ENCODE results near the gene RERG. TPM values are rescaled to one million over a fixed set of nuclear protein-coding genes. Genes with fewer than 3 reads are reported as not detected.

The RERG gene
- total RNA-seq, 2 experiments from 2014 or later = not detected

GRCh38 chr12:15184484-15184883 is 36.7 kb downstream of the RERG start:
- ATAC-seq (ENCODE audit: poor library complexity) (no peak), DNase-seq (no peak)
- CTCF ChIA-PET = no interaction called here
- H3K4me3 Mint-ChIP-seq = no peak overlapping the region
- Histone ChIP-seq H3K4me1 (ENCODE audit: insufficient read depth, low read length) (no peaks in the 10 kb centered on the region), H3K4me3 (ENCODE audit: low read length) (no peak overlapping the region), H3K27ac (ENCODE audit: low read depth in 1 of 2, low read length in 2 of 2) (no peak overlapping the region), H3K27me3 (ENCODE audit: control insufficient read depth in 1 of 2, insufficient read depth in 2 of 2, low read length in 2 of 2) (peaks cover 0 to 3% of the 10 kb centered on the region in 2 experiments), H3K9me3 (ENCODE audit: control insufficient read depth in 1 of 2, insufficient read depth in 1 of 2, low read length in 2 of 2) (no peaks in the 10 kb centered on the region), H3K36me3 (ENCODE audit: insufficient read depth, low read length) (no peaks in the 10 kb centered on the region)
- peaks cover 8% of the 10 kb centered on the region for H3K27me3 Mint-ChIP-seq
- H3K4me1 Mint-ChIP-seq (ENCODE audit: low read depth) = no peaks in the 10 kb centered on the region
- POLR2A ChIA-PET = no interaction called here
- H3K27ac Mint-ChIP-seq = no peak overlapping the region
- TF ChIP-seq, protein P1, sequence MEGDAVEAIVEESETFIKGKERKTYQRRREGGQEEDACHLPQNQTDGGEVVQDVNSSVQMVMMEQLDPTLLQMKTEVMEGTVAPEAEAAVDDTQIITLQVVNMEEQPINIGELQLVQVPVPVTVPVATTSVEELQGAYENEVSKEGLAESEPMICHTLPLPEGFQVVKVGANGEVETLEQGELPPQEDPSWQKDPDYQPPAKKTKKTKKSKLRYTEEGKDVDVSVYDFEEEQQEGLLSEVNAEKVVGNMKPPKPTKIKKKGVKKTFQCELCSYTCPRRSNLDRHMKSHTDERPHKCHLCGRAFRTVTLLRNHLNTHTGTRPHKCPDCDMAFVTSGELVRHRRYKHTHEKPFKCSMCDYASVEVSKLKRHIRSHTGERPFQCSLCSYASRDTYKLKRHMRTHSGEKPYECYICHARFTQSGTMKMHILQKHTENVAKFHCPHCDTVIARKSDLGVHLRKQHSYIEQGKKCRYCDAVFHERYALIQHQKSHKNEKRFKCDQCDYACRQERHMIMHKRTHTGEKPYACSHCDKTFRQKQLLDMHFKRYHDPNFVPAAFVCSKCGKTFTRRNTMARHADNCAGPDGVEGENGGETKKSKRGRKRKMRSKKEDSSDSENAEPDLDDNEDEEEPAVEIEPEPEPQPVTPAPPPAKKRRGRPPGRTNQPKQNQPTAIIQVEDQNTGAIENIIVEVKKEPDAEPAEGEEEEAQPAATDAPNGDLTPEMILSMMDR (IDR thresholded peaks at IDR 0.05) = no peak
- no peaks in the 10 kb centered on the region for H3K36me3 Mint-ChIP-seq (ENCODE audit: low read depth)
- intact Hi-C loops (cut with DNase I, micrococcal nuclease) = no loop called here
- no peaks in the 10 kb centered on the region for H3K9me3 Mint-ChIP-seq

DNA sequence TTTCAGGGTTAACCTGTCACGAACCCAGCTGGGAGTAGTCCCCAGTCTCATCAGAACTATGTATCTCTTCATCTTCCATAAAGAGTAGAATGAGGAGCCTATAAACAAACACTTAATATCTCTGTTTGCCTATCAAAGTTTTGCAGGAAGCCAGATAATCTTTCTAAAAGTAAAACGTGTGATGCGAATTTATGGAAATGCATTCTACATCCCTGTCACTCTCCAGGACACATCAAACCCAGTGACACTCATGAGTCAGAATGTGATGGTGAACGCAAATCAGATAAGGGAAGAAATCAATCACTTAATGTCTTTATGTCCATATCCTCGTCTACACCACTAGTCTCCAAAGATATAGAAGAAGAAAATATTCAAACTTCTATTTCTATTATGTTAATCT is 37.4 kb downstream of the RERG start:
- ATAC-seq (ENCODE audit: poor library complexity) = no peak
- Histone ChIP-seq H3K9me3 (ENCODE audit: control insufficient read depth in 1 of 2, insufficient read depth in 1 of 2, low read length in 2 of 2) (no peaks in the 10 kb centered on the region), H3K36me3 (ENCODE audit: insufficient read depth, low read length) (no peaks in the 10 kb centered on the region), H3K27me3 (ENCODE audit: control insufficient read depth in 1 of 2, insufficient read depth in 2 of 2, low read length in 2 of 2) (peaks cover 0 to 3% of the 10 kb centered on the region in 2 experiments), H3K27ac (ENCODE audit: low read depth in 1 of 2, low read length in 2 of 2) (no peak overlapping the region), H3K4me3 (ENCODE audit: low read length) (no peak overlapping the region), H3K4me1 (ENCODE audit: insufficient read depth, low read length) (no peaks in the 10 kb centered on the region)
- ChIA-PET CTCF (no interaction called here), POLR2A (no interaction called here)
- Mint-ChIP-seq H3K36me3 (ENCODE audit: low read depth) (no peaks in the 10 kb centered on the region), H3K9me3 (no peaks in the 10 kb centered on the region), H3K27me3 (peaks cover 8% of the 10 kb centered on the region), H3K4me1 (ENCODE audit: low read depth) (no peaks in the 10 kb centered on the region), H3K4me3 (no peak overlapping the region), H3K27ac (no peak overlapping the region)
- TF ChIP-seq, protein P1 (IDR thresholded peaks at IDR 0.05) = no peak
- intact Hi-C loops (cut with DNase I, micrococcal nuclease) = no loop called here
- DNase-seq = no peak

GRCh38 chr12:15181017-15181683 is 40.1 kb downstream of the RERG start:
- Mint-ChIP-seq H3K4me1 (ENCODE audit: low read depth) (no peaks in the 10 kb centered on the region), H3K27me3 (peaks cover 18% of the 10 kb centered on the region), H3K4me3 (no peak overlapping the region), H3K9me3 (no peaks in the 10 kb centered on the region), H3K36me3 (ENCODE audit: low read depth) (no peaks in the 10 kb centered on the region), H3K27ac (no peak overlapping the region)
- ATAC-seq (ENCODE audit: poor library complexity) (no peak), DNase-seq (no peak)
- no peaks in the 10 kb centered on the region for H3K4me1 ChIP-seq (ENCODE audit: insufficient read depth, low read length)
- no peak overlapping the region for H3K4me3 ChIP-seq (ENCODE audit: low read length)
- POLR2A ChIA-PET = no interaction called here
- no peak overlapping the region for H3K27ac ChIP-seq (ENCODE audit: low read depth in 1 of 2, low read length in 2 of 2)
- H3K27me3 ChIP-seq (ENCODE audit: control insufficient read depth in 1 of 2, insufficient read depth in 2 of 2, low read length in 2 of 2) = peaks cover 0 to 6% of the 10 kb centered on the region in 2 experiments
- intact Hi-C loops (cut with DNase I, micrococcal nuclease) = no loop called here
- no peaks in the 10 kb centered on the region for H3K9me3 ChIP-seq (ENCODE audit: control insufficient read depth in 1 of 2, insufficient read depth in 1 of 2, low read length in 2 of 2)
- TF ChIP-seq, protein P1 (IDR thresholded peaks at IDR 0.05) = no peak
- H3K36me3 ChIP-seq (ENCODE audit: insufficient read depth, low read length) = no peaks in the 10 kb centered on the region
- CTCF ChIA-PET = no interaction called here

Data from CD4-positive, alpha-beta T cell (primary cell).